ENCODE data around the gene KLK8. TPM values are rescaled to one million over a fixed set of nuclear protein-coding genes. Genes with fewer than 3 reads are reported as not detected.

KLK8 gene
- total and polyA plus RNA-seq, 2 of the 13 experiments (the other 11 are each of a cell fraction or from before 2014, with no cell fraction given), result not detected

GRCh38 chr19:50978772-50979390 lies 22.5 kb downstream of the KLK8 start (continued):
- TF ChIP-seq PHF5A (CRISPR knock-in tag; IDR thresholded peaks at IDR 0.05; ENCODE audit: low read depth, unreplicated experiment), result no peak
- no peak for TF ChIP-seq ZNF234 (CRISPR knock-in tag; conservative IDR thresholded peaks at IDR 0.05)
- no peak for TF ChIP-seq HDAC1 (CRISPR knock-in tag; IDR thresholded peaks at IDR 0.05)

GRCh38 chr19:50977626-50978025 lies 23.8 kb downstream of the KLK8 start:
- TF ChIP-seq DR1 (CRISPR knock-in tag; IDR thresholded peaks at IDR 0.05), result no peak
- no peak for TF ChIP-seq DBP (CRISPR knock-in tag; IDR thresholded peaks at IDR 0.05; ENCODE audit: not compliant biosample characterization)
- TF ChIP-seq CERS6 (CRISPR knock-in tag; IDR thresholded peaks at IDR 0.05), result no peak
- no peak for TF ChIP-seq PHF21A (CRISPR knock-in tag; IDR thresholded peaks at IDR 0.05)
- no peak for TF ChIP-seq MED13 (CRISPR knock-in tag; IDR thresholded peaks at IDR 0.05)
- Histone ChIP-seq H3K4me2 (ENCODE audit: low read depth, low read length) (no peak overlapping the region), H3K9ac (ENCODE audit: insufficient read depth, low read depth, low read length) (no peak overlapping the region), H2AFZ (ENCODE audit: low read length) (no peak overlapping the region), H3K27me3 (ENCODE audit: control insufficient read depth in 1 of 2, insufficient read depth in 2 of 2, low read length in 2 of 2) (no peaks in the 10 kb centered on the region; a peak in 1 of 5 replicates), H3K9me3 (ENCODE audit: low read length) (no peaks in the 10 kb centered on the region), H3K79me2 (ENCODE audit: insufficient read depth, low read length) (no peaks in the 10 kb centered on the region), H3K4me3 (replicated peaks in 1 of 3; ENCODE audit: insufficient read depth in 1 of 3, low read depth in 2 of 3, low read length in 3 of 3) (no peak overlapping the region), H4K20me1 (ENCODE audit: insufficient read depth, low read length) (no peaks in the 10 kb centered on the region), H3K4me1 (ENCODE audit: insufficient read depth, low read length) (no peaks in the 10 kb centered on the region), H3K27ac (ENCODE audit: extremely low read length, insufficient read depth, low read length) (no peak overlapping the region), H3K36me3 (replicated peaks in 1 of 2; ENCODE audit: control insufficient read depth in 1 of 2, insufficient read depth in 2 of 2, low read length in 2 of 2) (no peaks in the 10 kb centered on the region)
- in situ Hi-C loops (cut with HindIII; ENCODE audit: extremely low pct_ligation_motif_present, low pct_unique_long_range_greater_than_20kb), result no loop called here
- POLR2A ChIA-PET, result no interaction called here
- FAIRE-seq, result no peak
- CTCF ChIA-PET (ENCODE audit: low intra/inter-chr PET ratio, low total read pairs), result no interaction called here
- intact Hi-C loops (cut with micrococcal nuclease; ENCODE audit: unreplicated experiment), result no loop called here
- BruUV-seq (replicated peaks), result no TSS peak
- peak; percentile 10 for DNase-seq (ENCODE audit: low spot score)
- WGBS (ENCODE audit: low lambda C conversion rate), result 40% methylated on average over 2 of the region's 4 CpGs
- no peak for ATAC-seq

Measured in HepG2 (cell line).